Right forelimb (tissue), 1 donor: Measurements from ENCODE around the gene C16orf95.
"Not testable (repeated sequence)": the region's sequence is repeated elsewhere in the genome, so short reads cannot be mapped to it uniquely, and the experiment has no call there.

Experiments used
- DNase-seq: peaks from one replicate; pipeline ENCODE4 v3.0.0-alpha.2; 2018

Gene C16orf95

GRCh38 chr16:87346517-87347060, 29.4 kb upstream of the C16orf95 start:
- DNase-seq: no peak

DNA sequence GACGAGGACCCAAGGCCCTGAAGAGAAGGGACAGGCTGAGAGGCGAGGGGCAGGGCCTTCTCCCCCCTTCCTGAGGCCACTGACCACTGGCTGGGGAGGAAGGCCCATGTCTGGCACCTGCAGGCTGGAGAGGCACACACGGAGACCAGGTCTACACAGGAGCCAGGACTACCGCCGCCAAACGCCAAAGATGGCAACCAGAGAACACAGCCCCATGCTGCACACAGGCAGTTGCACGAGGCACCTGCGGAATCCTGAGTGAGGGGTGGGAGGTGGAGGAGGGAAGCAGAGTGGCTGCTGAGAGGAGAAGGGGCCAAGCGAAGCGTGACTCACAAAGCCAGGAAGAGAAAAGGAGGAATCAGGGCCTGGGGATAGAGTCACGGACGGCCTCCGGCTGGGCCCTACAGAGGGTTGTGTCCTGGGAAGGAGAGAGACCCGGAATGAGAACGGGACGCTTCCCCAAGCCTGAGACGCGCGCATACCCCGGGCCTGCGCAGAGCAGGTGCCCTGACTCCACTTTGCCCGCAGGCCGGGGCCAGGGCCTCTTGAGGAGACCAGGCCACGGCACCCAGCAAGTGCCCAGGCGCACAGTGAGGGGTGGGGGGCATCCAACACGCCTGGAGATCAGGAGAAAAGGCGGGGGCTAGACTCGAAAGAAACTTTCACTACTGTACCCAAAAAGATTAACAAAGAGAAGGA, 28.7 kb upstream of the C16orf95 start:
- no peak for DNase-seq

- no peak for DNase-seq
Observed at GRCh38 chr16:87344931-87345631, 27.9 kb upstream of the C16orf95 start.

DNA sequence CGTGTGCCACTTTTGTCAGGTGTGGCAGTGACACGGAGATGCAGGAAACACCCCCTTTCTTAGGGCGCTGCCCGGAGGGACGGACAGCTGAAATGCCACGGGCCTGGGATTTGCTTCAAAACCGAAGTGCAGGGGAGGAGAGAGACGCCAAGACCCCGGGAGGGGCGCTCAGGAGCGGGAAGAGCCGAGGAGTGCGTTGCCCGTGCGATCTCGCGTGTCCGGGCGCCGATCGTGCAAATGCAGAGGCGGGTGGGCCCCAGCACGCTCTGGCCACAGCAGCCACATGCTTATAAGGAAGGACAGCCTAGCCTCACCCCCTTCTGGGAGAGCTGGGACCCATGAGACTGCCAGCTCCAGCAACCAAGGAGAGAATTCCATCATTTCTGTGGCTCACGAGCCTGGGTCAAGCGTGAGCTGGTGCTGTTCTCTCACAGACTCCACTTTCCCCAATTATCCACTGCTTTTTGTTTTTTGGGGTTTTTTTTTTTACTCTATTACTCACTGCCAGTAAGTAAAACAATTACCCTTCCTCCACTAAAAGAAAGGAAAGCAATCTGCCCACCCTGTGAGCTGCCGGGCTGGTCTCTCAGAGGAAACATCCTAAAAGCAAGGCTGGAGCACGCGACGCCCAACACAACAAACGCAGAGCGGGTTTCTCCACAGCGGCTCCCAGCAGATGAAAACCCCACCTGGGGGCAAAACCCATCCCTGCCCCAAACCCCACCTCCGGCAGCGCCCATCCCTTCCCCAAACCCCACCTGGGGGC, 27.2 kb upstream of the C16orf95 start:
- DNase-seq: no peak

DNA sequence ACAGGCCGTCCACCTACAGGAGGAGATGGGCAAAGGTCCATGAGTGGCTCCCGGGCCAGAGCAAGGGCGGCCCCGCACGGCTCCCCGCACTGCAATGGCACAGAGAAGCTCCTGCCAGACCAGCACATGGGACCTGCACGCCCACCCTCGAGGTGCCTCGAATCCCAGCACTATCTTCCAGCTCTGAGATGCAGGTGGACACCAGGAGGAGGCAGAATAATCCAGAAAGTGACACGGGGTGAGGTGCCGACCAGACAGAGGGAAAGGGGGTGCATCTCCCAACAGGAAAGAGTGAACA, 26.5 kb upstream of the C16orf95 start:
- no peak for DNase-seq

GRCh38 chr16:87342978-87343752, 26.0 kb upstream of the C16orf95 start:
- DNase-seq: no peak

DNA sequence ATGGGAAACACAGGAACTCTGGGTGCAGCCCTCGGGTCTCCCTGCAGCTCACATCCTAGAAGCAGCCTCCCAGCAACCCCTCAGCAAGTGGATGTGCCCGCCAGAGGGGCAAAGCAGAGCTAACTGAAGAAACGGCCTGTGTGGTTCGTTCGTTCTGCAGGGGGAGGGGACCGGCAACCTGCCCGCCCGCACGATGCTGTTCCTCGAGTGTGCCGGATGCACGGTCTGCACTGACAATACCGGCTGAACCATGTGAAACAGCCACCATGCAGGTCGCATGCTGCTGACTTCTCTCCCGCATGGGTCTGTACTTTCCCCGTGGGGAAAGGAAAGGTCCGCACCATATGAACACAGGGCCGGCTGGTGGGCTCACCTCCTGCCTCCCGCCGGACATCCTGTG, 25.3 kb upstream of the C16orf95 start:
- no peak for DNase-seq

DNA sequence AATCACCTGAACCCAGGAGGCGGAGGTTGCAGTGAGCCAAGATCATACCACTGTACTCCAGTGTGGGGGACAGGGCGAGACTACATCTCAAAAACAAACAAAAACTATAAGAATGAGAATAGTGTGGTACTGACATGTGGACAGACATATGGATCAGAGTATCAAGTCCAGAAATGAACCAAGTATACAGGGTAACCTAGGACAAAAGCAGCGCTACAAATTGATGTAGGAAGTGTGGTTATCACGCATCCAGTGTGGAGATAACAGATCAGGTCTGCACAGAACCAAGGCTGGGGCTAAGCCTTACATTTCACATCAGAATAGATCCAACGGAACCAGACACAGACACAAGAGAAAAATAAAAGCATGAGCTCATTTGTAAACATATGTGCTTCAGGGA, 23.0 kb upstream of the C16orf95 start:
- DNase-seq: no peak

DNA sequence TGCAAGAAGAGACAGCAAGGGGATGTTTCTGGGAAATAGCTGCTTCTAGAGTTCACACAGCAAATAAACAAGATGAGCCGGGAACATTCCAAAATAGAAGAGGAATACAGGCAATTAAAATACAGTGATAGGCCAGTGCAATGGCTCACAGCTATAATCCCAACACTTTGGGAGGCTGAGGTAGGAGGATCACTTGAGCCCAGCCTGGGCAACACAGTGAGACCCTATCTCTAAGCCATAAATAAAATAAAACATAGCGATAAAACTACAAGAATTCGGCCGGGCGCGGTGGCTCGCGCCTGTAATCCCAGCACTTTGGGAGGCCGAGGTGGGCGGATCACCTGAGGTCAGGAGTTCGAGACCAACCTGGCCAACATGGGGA, 22.5 kb upstream of the C16orf95 start:
- DNase-seq: not testable (repeated sequence)

GRCh38 chr16:87339086-87339723, 22.0 kb upstream of the C16orf95 start:
- DNase-seq: no peak

- DNase-seq: no peak
Observed at GRCh38 chr16:87338155-87338765, 21.1 kb upstream of the C16orf95 start.

DNA sequence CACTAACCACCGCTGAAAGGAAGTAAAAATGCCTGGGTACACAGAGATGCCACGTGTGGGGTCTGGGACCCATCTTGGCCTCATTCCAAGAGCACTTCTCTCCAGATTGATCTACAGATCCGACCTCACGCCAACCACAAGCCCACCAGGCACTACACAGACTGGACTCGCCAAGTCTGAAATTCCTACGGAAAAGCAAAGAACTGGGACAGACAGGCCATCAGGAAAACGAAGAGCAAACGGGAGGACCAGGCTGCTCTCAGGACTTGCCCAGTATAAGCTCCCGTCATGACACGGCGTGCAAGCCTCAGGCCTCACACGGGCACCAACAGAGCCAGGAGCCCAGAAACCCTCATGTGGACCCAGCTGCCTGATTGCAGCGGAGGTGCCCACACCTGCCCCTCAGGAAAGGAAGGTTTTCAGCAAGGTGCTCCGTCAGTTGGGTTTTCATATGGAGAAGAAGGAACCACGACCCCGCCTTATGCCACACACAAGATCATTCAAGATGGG, 20.1 kb upstream of the C16orf95 start:
- DNase-seq: no peak

GRCh38 chr16:87336434-87337240, 19.4 kb upstream of the C16orf95 start:
- no peak for DNase-seq

DNA sequence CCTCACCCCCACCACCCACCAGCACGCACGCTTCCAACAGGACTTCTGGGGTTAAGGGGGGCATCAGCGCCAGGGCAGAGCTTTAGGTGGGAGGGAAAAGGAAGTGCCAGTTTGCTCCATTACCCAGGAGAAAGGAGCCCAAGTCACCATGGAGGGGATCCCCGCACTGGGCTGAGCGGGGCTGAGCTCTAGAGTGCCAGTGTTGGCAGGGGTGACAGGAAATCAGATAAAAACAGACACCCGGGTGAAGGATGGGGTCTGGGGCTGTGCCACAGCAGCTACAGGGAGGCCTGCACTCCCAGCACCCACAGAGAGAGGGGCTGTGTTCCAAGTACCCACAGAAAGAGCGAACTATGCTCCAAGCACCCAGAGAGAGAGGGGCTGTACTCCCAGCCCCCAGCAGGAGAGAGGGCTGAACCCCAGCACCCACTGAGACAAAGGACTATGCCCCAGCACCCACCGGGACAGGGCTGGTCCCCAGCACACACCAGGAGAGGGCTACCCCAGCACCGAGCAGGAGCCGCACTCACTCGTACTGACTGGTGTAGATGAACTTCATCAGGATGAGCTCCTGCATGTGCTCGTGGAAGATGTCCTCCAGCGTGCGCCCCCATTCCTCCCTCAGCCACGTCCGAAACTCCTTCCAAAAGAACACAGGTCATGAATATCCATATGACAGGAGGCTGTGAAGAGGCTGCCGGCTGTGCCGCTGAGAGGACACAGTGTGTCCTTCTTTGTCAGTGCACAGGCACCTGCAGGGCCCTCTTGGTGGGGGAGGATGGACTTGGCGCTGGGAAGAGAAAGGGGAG, 18.6 kb upstream of the C16orf95 start:
- no peak for DNase-seq

DNA sequence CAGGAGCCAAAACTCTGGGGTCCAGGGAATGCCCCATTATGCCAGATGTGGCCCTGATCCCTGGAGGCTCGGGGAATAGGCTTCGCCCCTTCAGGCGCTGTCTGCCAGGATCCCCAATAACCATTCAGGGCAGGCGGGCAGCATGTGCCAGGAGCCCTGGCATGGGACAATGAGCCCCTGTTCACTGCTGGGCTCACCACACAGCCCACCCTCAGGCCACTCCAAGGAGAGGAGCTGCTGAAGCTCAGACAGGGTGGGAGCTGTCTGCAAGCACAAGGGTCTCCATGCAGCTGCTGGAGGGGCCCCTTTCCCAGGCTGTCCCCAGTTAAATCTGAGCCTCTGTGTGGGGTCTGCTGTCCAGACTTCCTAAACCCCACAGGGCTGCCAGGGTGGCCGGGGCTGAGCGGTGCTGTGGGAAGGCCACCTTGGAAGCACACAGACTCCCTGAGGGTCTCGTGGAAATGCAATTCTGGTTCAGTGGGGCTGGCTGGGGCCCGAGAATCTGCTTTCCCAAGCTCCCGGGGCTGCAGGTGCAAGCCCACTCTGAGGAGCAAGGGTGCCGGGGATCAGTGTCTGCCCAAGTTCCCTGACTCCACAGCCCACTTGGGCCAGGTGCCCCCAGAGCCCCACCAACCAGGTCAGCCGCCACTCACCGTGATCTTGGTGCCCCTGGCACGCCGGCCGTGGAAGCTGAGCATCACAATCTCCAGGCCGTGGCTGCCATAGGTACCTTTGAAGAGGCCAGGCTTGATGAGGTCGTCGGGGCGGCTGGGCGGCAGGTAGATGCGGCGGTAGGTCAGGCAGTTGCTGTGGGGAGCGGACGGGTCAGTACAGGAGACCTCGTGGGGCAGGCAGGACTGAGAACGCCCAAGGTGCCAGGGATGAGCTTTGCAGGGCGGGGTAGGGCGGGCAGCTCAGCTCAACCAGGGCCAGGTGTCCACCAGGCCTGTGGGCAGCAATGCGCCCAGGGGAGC, 17.7 kb upstream of the C16orf95 start:
- no peak for DNase-seq

DNA sequence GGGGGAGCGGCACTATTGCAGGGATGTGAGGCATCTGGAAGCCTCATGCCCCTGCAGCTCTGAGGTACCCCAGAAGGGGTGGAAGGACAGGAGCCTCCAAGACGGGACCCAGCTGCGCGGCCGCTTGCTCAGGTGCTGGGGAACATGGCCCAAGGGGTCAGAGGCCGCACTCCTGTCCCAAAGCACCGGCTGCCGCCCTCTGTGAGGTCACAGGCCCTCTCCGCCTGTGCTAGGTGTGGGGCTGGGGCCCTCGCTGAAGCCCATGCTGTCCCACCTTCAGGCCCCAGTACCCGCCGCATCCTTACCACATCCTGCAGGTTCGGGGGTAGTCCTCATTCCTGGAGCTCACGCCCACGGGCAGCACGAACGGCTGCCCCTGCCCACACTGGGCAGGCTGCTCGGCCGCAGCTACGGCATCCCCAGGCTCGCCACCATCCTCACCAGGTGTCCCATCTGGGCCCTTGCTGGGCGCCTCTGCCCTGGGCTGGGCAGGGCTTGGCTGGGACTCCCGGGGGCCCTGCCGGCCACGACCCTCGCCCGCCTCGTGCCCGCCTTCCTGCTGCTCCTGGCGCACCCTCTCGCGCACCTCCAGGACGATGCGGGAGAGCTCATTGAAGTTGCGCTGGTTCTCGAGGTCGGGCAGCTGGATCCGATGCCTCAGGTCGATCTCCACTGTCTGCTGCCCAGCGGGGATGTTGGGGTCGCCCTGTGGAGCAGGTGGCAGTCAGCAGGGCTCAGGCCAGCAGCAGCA, 16.6 kb upstream of the C16orf95 start:
- no peak for DNase-seq

DNA sequence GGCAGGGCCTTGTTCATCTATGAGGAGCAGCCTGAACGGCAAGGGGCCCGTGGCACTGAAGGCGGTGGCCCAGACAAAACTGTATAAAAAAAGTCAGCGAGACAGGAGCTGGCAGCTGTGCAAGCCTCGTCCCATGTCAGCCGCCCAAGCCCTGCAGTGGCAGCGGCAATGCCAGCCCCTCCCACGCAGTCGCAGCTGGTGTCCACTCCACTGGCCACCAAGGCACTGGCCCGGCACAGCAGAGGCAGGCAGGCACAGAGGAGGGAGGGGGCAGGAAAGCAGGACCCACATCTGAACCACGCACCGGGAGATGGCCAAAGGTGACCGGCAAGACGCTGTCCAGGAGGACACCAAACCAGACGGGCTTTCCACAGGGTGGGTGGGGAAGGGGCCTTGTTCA, 15.9 kb upstream of the C16orf95 start:
- DNase-seq: no peak

- no peak for DNase-seq
Observed at GRCh38 chr16:87332150-87332549, 15.0 kb upstream of the C16orf95 start.
